ENCODE data around the gene TFCP2. TPM values are rescaled to one million over a fixed set of nuclear protein-coding genes. Genes with fewer than 3 reads are reported as not detected.

Gene TFCP2
- total and polyA plus RNA-seq, 11 donors, result 8.3 to 28.8 (median 19.3) TPM

DNA sequence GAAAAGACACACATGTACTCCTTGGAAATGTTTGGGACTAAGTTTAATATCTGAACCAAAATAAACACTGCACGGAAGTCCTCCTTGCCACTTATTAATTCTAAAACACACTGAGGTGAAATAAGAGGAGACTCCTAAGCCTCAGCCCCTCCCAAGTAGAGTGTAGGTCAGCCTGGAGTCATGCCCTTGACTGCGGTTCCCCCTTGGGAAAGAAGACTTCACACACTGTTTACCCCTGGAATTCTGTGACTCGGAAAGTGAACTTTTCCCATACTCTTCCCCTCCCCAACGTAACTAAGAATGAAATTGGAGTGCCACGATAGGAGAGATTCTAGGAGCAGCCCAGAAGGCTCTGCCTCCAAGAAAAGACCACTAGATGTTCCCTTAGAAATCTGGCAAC is 8.6 kb upstream of the TFCP2 start:
- TF ChIP-seq POLR2A (IDR thresholded peaks at IDR 0.05), result no peak
- TF ChIP-seq, protein P1, sequence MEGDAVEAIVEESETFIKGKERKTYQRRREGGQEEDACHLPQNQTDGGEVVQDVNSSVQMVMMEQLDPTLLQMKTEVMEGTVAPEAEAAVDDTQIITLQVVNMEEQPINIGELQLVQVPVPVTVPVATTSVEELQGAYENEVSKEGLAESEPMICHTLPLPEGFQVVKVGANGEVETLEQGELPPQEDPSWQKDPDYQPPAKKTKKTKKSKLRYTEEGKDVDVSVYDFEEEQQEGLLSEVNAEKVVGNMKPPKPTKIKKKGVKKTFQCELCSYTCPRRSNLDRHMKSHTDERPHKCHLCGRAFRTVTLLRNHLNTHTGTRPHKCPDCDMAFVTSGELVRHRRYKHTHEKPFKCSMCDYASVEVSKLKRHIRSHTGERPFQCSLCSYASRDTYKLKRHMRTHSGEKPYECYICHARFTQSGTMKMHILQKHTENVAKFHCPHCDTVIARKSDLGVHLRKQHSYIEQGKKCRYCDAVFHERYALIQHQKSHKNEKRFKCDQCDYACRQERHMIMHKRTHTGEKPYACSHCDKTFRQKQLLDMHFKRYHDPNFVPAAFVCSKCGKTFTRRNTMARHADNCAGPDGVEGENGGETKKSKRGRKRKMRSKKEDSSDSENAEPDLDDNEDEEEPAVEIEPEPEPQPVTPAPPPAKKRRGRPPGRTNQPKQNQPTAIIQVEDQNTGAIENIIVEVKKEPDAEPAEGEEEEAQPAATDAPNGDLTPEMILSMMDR (IDR thresholded peaks at IDR 0.05), result no peak
- Histone ChIP-seq H3K9me3 (no peaks in the 10 kb centered on the region), H3K27me3 (no peaks in the 10 kb centered on the region), H3K27ac (no peak overlapping the region), H3K4me3 (no peak overlapping the region), H3K36me3 (no peaks in the 10 kb centered on the region), H3K4me1 (peaks cover 0 to 3% (median 0%) of the 10 kb centered on the region in 12 donors)
- intact Hi-C loops (cut with DNase I), result no loop called here
- 67 to 80% (median 72%) methylated on average over 5 of the region's 5 CpGs for WGBS, 4 donors
- ATAC-seq, result no peak
- no peak for DNase-seq

DNA sequence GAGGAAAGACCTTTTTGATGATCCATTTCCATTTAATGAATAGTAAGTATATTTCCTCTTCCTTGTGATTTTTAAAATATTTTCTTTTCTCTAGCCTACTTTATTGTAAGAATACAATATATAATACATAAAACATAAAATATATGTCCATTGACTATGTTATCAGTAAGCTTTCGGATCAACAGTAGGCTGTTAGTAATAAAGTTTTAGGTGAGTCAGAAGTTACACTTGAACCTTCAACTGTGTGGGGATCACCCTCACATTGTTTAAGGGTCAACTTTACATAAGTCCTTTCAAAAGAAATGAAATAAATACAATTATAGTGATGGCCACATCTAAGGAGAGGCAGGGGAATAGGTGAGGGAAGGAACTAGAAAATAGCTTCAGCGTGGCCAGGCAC is 5.0 kb upstream of the TFCP2 start:
- Histone ChIP-seq H3K27me3 (no peaks in the 10 kb centered on the region), H3K36me3 (no peaks in the 10 kb centered on the region), H3K4me3 (no peak overlapping the region), H3K27ac (no peak overlapping the region), H3K9me3 (no peaks in the 10 kb centered on the region), H3K4me1 (peaks cover 0 to 7% (median 0%) of the 10 kb centered on the region in 12 donors)
- ATAC-seq, result no peak
- WGBS, 4 donors, result 91 to 95% (median 93%) methylated on average over 2 of the region's 2 CpGs
- no peak for DNase-seq
- intact Hi-C loops (cut with DNase I), result no loop called here
- TF ChIP-seq POLR2A (IDR thresholded peaks at IDR 0.05), result no peak
- TF ChIP-seq, protein P1 (IDR thresholded peaks at IDR 0.05), result no peak

DNA sequence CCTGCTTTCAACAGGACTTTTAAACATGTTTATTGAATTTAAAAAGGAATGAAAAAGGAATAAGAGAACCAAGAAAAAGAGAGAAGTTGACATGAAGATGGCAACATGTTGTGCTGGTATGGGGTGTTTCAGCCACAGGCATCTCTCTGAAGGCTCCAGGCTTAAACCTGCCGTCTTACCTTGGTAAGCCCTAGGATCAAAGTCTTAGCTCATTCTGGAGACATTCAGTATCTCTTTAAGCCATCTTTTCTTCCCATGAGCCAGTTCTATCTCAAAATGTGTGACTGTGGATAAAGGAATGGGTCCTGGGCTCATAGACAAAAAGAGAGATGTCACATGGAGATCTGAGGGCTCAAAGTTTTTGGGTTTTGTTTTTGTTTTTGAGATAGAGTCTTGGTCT is 1.6 kb upstream of the TFCP2 start:
- no peak for DNase-seq
- Histone ChIP-seq H3K4me1 (peaks cover 0 to 33% (median 16%) of the 10 kb centered on the region in 12 donors), H3K27ac (peak overlapping the region in 1 of 12 donors; percentile 53), H3K4me3 (no peak overlapping the region), H3K9me3 (no peaks in the 10 kb centered on the region), H3K27me3 (no peaks in the 10 kb centered on the region), H3K36me3 (no peaks in the 10 kb centered on the region)
- TF ChIP-seq, protein P1 (IDR thresholded peaks at IDR 0.05), result no peak
- no peak for TF ChIP-seq POLR2A (IDR thresholded peaks at IDR 0.05)
- WGBS, 4 donors, result 80 to 92% (median 85%) methylated on average over 1 of the region's 1 CpG
- no peak for ATAC-seq
- intact Hi-C loops (cut with DNase I), result loop anchor here in 2 of 10 donors (5.0 kb wide), 1 partner anchor 43 kb away; the partner anchor contains the start of gene POU6F1 (in 2 of the 2)

DNA sequence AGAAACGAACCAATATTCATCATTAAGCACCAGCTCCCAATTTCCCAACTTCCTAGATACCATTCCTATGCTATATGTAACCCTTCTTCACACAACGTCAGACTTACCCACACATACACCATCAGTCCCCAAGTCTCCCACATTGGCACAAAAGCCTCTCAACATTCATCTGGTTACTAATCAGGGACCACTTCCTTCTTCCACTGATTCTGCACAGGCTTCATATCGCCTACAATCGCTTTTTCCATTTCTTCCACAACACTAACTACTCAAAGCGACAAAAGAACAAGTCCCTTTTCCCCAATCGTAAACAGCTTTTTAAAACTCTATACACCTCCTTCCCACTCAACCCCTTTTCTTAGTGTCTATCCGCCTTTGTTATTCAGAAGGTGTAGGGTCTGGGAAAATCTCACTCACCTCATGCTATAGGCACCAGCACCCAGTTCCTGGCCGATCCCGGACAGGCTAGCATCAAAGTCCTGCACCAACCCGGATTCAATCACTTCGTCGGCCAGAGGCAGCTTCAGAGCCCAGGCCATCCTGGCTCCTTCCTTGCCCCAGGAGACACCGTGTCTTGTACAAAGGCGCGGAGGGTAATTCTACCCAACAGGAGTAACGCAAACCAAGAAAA is 936 bp downstream of the TFCP2 start:
- H3K4me1 ChIP-seq, result peaks cover 0 to 34% (median 16%) of the 10 kb centered on the region in 12 donors
- H3K36me3 ChIP-seq, result no peaks in the 10 kb centered on the region
- H3K27me3 ChIP-seq, result no peaks in the 10 kb centered on the region
- WGBS, 4 donors, result 2 to 4% (median 4%) methylated on average over 16 of the region's 16 CpGs
- no peak for TF ChIP-seq POLR2A (IDR thresholded peaks at IDR 0.05)
- TF ChIP-seq, protein P1 (IDR thresholded peaks at IDR 0.05), result no peak
- intact Hi-C loops (cut with DNase I), result loop anchor here in 3 of 10 donors (1.0 to 5.0 kb wide), 4 partner anchors 45 to 67 kb away; partner anchors contain the start of genes DAZAP2 (in 2 of the 3) and POU6F1 (in 2 of the 3)
- peak overlapping the region; percentile 86 to 98 (median 94) for H3K27ac ChIP-seq
- no peaks in the 10 kb centered on the region for H3K9me3 ChIP-seq
- no peak for DNase-seq
- peak in 3 of 4 donors; percentile 1 to 10 (median 1) for ATAC-seq
- H3K4me3 ChIP-seq, result peak overlapping the region; percentile 24 to 88 (median 74)
